GM12892 (cell line): Measurements from ENCODE around the gene GSTM2.
"Not testable (repeated sequence)": the region's sequence is repeated elsewhere in the genome, so short reads cannot be mapped to it uniquely, and the experiment has no call there.

Experiments used
- POLR2A ChIP-seq: IDR thresholded peaks from 2 replicates; pipeline ENCODE4 v1.6.1; 2011; ENCODE audit warnings: low read depth, low read length, control low read depth
- TAF1 ChIP-seq: IDR thresholded peaks from 2 replicates; pipeline ENCODE4 v1.6.1; 2011; ENCODE audit warnings: low read depth, mild to moderate bottlenecking, control low read depth, low read length, borderline replicate concordance

DNA sequence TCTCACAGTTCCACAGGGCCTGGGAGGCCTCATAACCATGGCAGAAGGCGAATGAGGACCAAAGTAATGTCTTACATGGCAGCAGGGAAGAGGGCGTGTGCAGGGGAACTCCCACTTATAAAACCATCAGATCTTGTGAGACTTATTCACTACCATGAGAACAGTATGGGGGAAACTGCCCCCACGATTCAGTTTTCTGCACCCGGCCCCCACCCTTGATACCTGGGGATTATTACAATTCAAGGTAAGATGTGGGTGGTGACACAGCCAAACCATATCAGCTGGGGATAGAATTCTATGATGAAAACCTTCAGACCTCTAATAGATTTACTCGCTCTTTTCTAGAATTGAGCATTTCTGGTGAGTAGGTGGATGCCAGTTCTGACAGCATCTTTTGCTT lies 26.5 kb downstream of the GSTM2 start:
- not testable (repeated sequence) for TF ChIP-seq POLR2A, TAF1
